Prostate gland (tissue), 2 donors: Measurements from ENCODE around the gene AGPAT1. TPM values are rescaled to one million over a fixed set of nuclear protein-coding genes. Genes with fewer than 3 reads are reported as not detected.

Experiments
- DNase-seq: peaks from one replicate; pipeline ENCODE4 v3.0.0-alpha.2; 2019; ENCODE audit warnings: low spot score
- H3K27ac ChIP-seq, 2 donors: fragments of 200-600 bp; sonication (generic); 2 replicates each; pipeline ENCODE4 v1.5.1; 2017 to 2019
- H3K27me3 ChIP-seq: fragments of 200-600 bp; sonication (generic); replicated peaks from 2 replicates; pipeline ENCODE4 v1.5.1; 2019; ENCODE audit not compliant: insufficient read depth
- H3K36me3 ChIP-seq, 2 donors: fragments of 200-600 bp; sonication (generic); 1 replicate in 1 of 2; 2 replicates in 1 of 2; pipeline versions ENCODE4 v1.5.1 to v1.8.1; 2017 to 2019
- H3K4me1 ChIP-seq: fragments of 200-600 bp; sonication (generic); replicated peaks from 2 replicates; pipeline ENCODE4 v1.5.1; 2019
- H3K4me3 ChIP-seq, 2 donors: fragments of 200-600 bp; sonication (generic); 2 replicates each; pipeline ENCODE4 v1.5.1; 2017 to 2019
- H3K9me3 ChIP-seq: fragments of 200-600 bp; sonication (generic); 2 replicates; pipeline ENCODE4 v1.5.1; 2017
- CTCF ChIP-seq, 4 experiments: fragments of 200-600 bp in 2 of 4; fragments of 450-650 bp in 2 of 4; sonication (generic) in 2 of 4; IDR thresholded peaks; 1 replicate in 3 of 4; 2 replicates in 1 of 4; pipeline ENCODE4 v1.5.1; 2016 to 2019; ENCODE audit warnings: antibody characterized with exemption in 4 of 4, mild to moderate bottlenecking in 2 of 4, moderate library complexity in 2 of 4
- POLR2A ChIP-seq: fragments of 450-650 bp; IDR thresholded peaks from one replicate; pipeline ENCODE4 v1.6.1; 2016; ENCODE audit warnings: antibody characterized with exemption, mild to moderate bottlenecking
- POLR2AphosphoS5 ChIP-seq: sonication (generic); formaldehyde crosslinking; IDR thresholded peaks from one replicate; pipeline ENCODE4 v1.6.1; 2017; ENCODE audit warnings: antibody characterized with exemption
- WGBS: methylation state at CpG from one replicate; pipeline ENCODE4 v1.1.5; 2018; 5-methylcytosine and 5-hydroxymethylcytosine counted together
- intact Hi-C: fragments of 100-400 bp; cut with DNase I; formaldehyde crosslinking; loops from one replicate; pipeline ENCODE4 v1.14.2; 2022
- total RNA-seq, 2 donors: library from RNA; depleted of rRNA; stranded (reverse); fragments of >200 nt; gene quantifications; one replicate each; pipeline ENCODE4 v1.1.0, GENCODE V29; 2016

AGPAT1 gene
- total RNA-seq, 2 donors from 2014 or later, result 52.6 to 113 TPM

GRCh38 chr6:32167761-32168262 is 8.1 kb downstream of the AGPAT1 start:
- 66% methylated on average over 6 of the region's 6 CpGs for WGBS
- no peak for DNase-seq
- H3K27ac ChIP-seq, result no peak overlapping the region
- H3K9me3 ChIP-seq, result no peaks in the 10 kb centered on the region
- no peak overlapping the region for H3K4me3 ChIP-seq
- intact Hi-C loops, result no loop called here
- H3K36me3 ChIP-seq, result no peaks in the 10 kb centered on the region
- H3K4me1 ChIP-seq, result no peaks in the 10 kb centered on the region
- TF ChIP-seq POLR2A, result no peak
- H3K27me3 ChIP-seq, result no peaks in the 10 kb centered on the region

- Histone ChIP-seq H3K4me3 (no peak overlapping the region), H3K36me3 (no peaks in the 10 kb centered on the region), H3K27ac (no peak overlapping the region), H3K27me3 (no peaks in the 10 kb centered on the region), H3K9me3 (no peaks in the 10 kb centered on the region), H3K4me1 (no peaks in the 10 kb centered on the region)
- intact Hi-C loops, result no loop called here
- TF ChIP-seq CTCF (IDR thresholded peaks at IDR 0.05) (no peak), POLR2AphosphoS5 (no peak), POLR2A (no peak)
- no peak for DNase-seq
- 74% methylated on average over 26 of the region's 32 CpGs for WGBS
These were observed 8.6 kb downstream of the AGPAT1 start for GRCh38 chr6:32167154-32167760.

GRCh38 chr6:32166411-32167061 is 9.3 kb downstream of the AGPAT1 start:
- TF ChIP-seq CTCF (IDR thresholded peaks at IDR 0.05) (no peak), POLR2AphosphoS5 (no peak), POLR2A (no peak)
- no peaks in the 10 kb centered on the region for H3K36me3 ChIP-seq
- 86% methylated on average over 27 of the region's 30 CpGs for WGBS
- intact Hi-C loops, result no loop called here
- H3K9me3 ChIP-seq, result no peaks in the 10 kb centered on the region
- H3K27ac ChIP-seq, result no peak overlapping the region
- H3K27me3 ChIP-seq, result no peaks in the 10 kb centered on the region
- H3K4me3 ChIP-seq, result no peak overlapping the region
- H3K4me1 ChIP-seq, result no peaks in the 10 kb centered on the region
- DNase-seq, result no peak

GRCh38 chr6:32164295-32164694 is 11.6 kb downstream of the AGPAT1 start, which contains the start of gene EGFL8:
Gene EGFL8 (plus strand): TSS chr6:32164595. CDS start chr6:32166166, 1,571 bp downstream.
- DNase-seq, result no peak
- no peak for TF ChIP-seq CTCF (IDR thresholded peaks at IDR 0.05)
- Histone ChIP-seq H3K36me3 (no peaks in the 10 kb centered on the region), H3K27me3 (no peaks in the 10 kb centered on the region), H3K4me1 (no peaks in the 10 kb centered on the region), H3K27ac (no peak within 1 kb of the TSS), H3K9me3 (no peaks in the 10 kb centered on the region), H3K4me3 (no peak within 1 kb of the TSS)
- intact Hi-C loops, result no loop called here

GRCh38 chr6:32163559-32164258 is 12.2 kb downstream of the AGPAT1 start:
- DNase-seq, result no peak
- no peaks in the 10 kb centered on the region for H3K4me1 ChIP-seq
- H3K4me3 ChIP-seq, result no peak overlapping the region
- WGBS, result 86% methylated on average over 7 of the region's 7 CpGs
- TF ChIP-seq POLR2AphosphoS5 (no peak), POLR2A (no peak), CTCF (IDR thresholded peaks at IDR 0.05) (no peak)
- H3K36me3 ChIP-seq, result no peaks in the 10 kb centered on the region
- no peaks in the 10 kb centered on the region for H3K9me3 ChIP-seq
- H3K27ac ChIP-seq, result no peak overlapping the region
- no peaks in the 10 kb centered on the region for H3K27me3 ChIP-seq
- intact Hi-C loops, result no loop called here
